SK-MEL-5 (cell line): ENCODE measurements around the gene DNLZ. TPM values are rescaled to one million over a fixed set of nuclear protein-coding genes. Genes with fewer than 3 reads are reported as not detected.

Experiments used
- total RNA-seq: library from RNA; depleted of rRNA; stranded (reverse); fragments of >200 nt; shearing (Covaris generic); gene quantifications from 2 replicates; pipeline ENCODE4 v1.2.3, GENCODE V29; 2014; rRNA removed

DNLZ gene
- total RNA-seq, 1 experiment from 2014 or later: 35.1 TPM

Other genes starting within 250 kb of the DNLZ start
- 42.5 and 43.0 TPM in 2 replicates for gene TMEM250, start 244.9 kb downstream of the DNLZ start, total RNA-seq
- not detected in 2 replicates for gene LHX3, start 158.6 kb downstream of the DNLZ start, total RNA-seq
- gene QSOX2, start 117.9 kb downstream of the DNLZ start, total RNA-seq: 14.8 and 16.5 TPM in 2 replicates
- not detected in 2 replicates for gene CCDC187, start 59.6 kb downstream of the DNLZ start, total RNA-seq
- 21.2 and 21.4 TPM in 2 replicates for gene GPSM1, start 36.2 kb downstream of the DNLZ start, total RNA-seq
- 0.05 TPM in 1 of 2 replicates, not detected in the other for gene CARD9, start 9.9 kb upstream of the DNLZ start, total RNA-seq
- 6.9 and 7.1 TPM in 2 replicates for gene SNAPC4, start 36.4 kb upstream of the DNLZ start, total RNA-seq
- gene ENTR1, start 46.9 kb upstream of the DNLZ start, total RNA-seq: 71.1 and 72.5 TPM in 2 replicates
- 50.6 and 52.4 TPM in 2 replicates for gene PMPCA, start 46.9 kb upstream of the DNLZ start, total RNA-seq
- gene INPP5E, start 76.1 kb upstream of the DNLZ start, total RNA-seq: 6.1 and 6.5 TPM in 2 replicates
- gene SEC16A, start 119.3 kb upstream of the DNLZ start, total RNA-seq: 16.4 and 20.2 TPM in 2 replicates
- 3.0 and 3.2 TPM in 2 replicates for gene NOTCH1, start 182.3 kb upstream of the DNLZ start, total RNA-seq